ENCODE results near the gene WDR41. TPM values are rescaled to one million over a fixed set of nuclear protein-coding genes. Genes with fewer than 3 reads are reported as not detected.

The WDR41 gene
- total RNA-seq, 4 donors from 2014 or later, result 32.1 to 43.1 (median 39.5) TPM

GRCh38 chr5:77400645-77401044 lies 91.5 kb downstream of the WDR41 start:
- Histone ChIP-seq H3K4me3 (no peak overlapping the region), H3K27me3 (no peaks in the 10 kb centered on the region), H3K4me1 (no peaks in the 10 kb centered on the region), H3K36me3 (no peaks in the 10 kb centered on the region), H3K9me3 (no peaks in the 10 kb centered on the region), H3K27ac (no peak overlapping the region)
- WGBS, result 95% methylated on average over 1 of the region's 1 CpG
- no peak for DNase-seq (ENCODE audit: low spot score in 2 of 2)
- TF ChIP-seq POLR2A (IDR thresholded peaks at IDR 0.05) (no peak), POLR2AphosphoS5 (IDR thresholded peaks at IDR 0.05) (no peak), EP300 (IDR thresholded peaks at IDR 0.05) (no peak)
- TF ChIP-seq, protein P1, sequence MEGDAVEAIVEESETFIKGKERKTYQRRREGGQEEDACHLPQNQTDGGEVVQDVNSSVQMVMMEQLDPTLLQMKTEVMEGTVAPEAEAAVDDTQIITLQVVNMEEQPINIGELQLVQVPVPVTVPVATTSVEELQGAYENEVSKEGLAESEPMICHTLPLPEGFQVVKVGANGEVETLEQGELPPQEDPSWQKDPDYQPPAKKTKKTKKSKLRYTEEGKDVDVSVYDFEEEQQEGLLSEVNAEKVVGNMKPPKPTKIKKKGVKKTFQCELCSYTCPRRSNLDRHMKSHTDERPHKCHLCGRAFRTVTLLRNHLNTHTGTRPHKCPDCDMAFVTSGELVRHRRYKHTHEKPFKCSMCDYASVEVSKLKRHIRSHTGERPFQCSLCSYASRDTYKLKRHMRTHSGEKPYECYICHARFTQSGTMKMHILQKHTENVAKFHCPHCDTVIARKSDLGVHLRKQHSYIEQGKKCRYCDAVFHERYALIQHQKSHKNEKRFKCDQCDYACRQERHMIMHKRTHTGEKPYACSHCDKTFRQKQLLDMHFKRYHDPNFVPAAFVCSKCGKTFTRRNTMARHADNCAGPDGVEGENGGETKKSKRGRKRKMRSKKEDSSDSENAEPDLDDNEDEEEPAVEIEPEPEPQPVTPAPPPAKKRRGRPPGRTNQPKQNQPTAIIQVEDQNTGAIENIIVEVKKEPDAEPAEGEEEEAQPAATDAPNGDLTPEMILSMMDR (IDR thresholded peaks at IDR 0.05), result no peak

DNA sequence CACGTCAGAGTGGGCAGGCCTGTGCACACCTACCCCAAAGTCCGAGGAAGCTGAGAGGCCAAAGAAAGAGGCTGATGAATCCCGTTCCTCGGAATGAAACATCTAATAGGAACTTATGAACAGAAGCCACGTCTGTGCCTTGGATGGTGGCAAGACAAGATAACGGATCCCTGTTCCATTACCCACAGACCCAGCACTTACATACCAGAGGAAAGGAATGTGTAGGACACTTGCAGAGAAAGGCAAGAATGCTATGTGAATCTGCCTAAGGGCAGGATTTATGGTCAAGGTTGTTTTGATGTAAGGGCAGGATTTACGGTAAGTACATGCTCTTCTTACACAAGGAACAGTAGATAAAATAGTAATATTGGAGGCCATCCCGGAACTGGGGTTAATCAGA lies 93.2 kb downstream of the WDR41 start:
- no peak for DNase-seq (ENCODE audit: low spot score in 2 of 2)
- H3K27ac ChIP-seq, result no peak overlapping the region
- no peaks in the 10 kb centered on the region for H3K9me3 ChIP-seq
- H3K36me3 ChIP-seq, result no peaks in the 10 kb centered on the region
- WGBS, result 85% methylated on average over 8 of the region's 8 CpGs
- TF ChIP-seq POLR2AphosphoS5 (IDR thresholded peaks at IDR 0.05), result no peak
- TF ChIP-seq EP300 (IDR thresholded peaks at IDR 0.05), result no peak
- no peak for TF ChIP-seq POLR2A (IDR thresholded peaks at IDR 0.05)
- TF ChIP-seq, protein P1 (IDR thresholded peaks at IDR 0.05), result no peak
- H3K4me3 ChIP-seq, result no peak overlapping the region
- no peaks in the 10 kb centered on the region for H3K4me1 ChIP-seq
- no peaks in the 10 kb centered on the region for H3K27me3 ChIP-seq

- WGBS, result 100% methylated on average over 13 of the region's 13 CpGs
- TF ChIP-seq POLR2AphosphoS5 (IDR thresholded peaks at IDR 0.05) (no peak), EP300 (IDR thresholded peaks at IDR 0.05) (no peak), POLR2A (IDR thresholded peaks at IDR 0.05) (no peak)
- TF ChIP-seq, protein P1 (IDR thresholded peaks at IDR 0.05), result no peak
- Histone ChIP-seq H3K4me3 (no peak overlapping the region), H3K4me1 (no peaks in the 10 kb centered on the region), H3K9me3 (no peaks in the 10 kb centered on the region), H3K27me3 (no peaks in the 10 kb centered on the region), H3K36me3 (no peaks in the 10 kb centered on the region), H3K27ac (no peak overlapping the region)
- no peak for DNase-seq (ENCODE audit: low spot score in 2 of 2)
These were observed 93.7 kb downstream of the WDR41 start for GRCh38 chr5:77398458-77398857.

- Histone ChIP-seq H3K27me3 (no peaks in the 10 kb centered on the region), H3K27ac (no peak overlapping the region), H3K9me3 (no peaks in the 10 kb centered on the region), H3K4me1 (no peaks in the 10 kb centered on the region), H3K4me3 (no peak overlapping the region), H3K36me3 (no peaks in the 10 kb centered on the region)
- WGBS, result 82% methylated on average over 5 of the region's 5 CpGs
- DNase-seq (ENCODE audit: low spot score in 2 of 2), result no peak
- TF ChIP-seq POLR2A (IDR thresholded peaks at IDR 0.05), result no peak
- TF ChIP-seq EP300 (IDR thresholded peaks at IDR 0.05), result no peak
- no peak for TF ChIP-seq POLR2AphosphoS5 (IDR thresholded peaks at IDR 0.05)
- TF ChIP-seq, protein P1 (IDR thresholded peaks at IDR 0.05), result no peak
These were observed 94.3 kb downstream of the WDR41 start for GRCh38 chr5:77397686-77398292.

DNA sequence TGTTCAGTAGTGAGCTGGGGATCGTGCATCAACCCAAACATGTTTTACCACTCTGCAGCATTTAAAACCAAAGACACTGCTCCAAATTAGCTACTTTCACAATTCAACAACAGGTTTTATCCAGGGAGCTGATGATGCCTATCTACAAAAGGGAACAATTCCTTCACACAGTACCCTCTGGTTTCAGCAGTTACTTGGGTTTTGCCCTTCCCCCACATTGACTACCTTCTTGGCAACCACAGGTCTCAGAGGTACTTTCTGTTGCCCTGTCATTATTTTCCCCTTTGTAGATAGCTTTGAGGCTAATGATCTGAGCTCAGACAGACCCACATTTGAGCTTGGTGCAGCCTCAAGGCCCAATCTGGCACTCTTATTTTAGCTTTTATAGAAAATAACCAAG lies 96.1 kb downstream of the WDR41 start:
- no peaks in the 10 kb centered on the region for H3K36me3 ChIP-seq
- H3K27me3 ChIP-seq, result no peaks in the 10 kb centered on the region
- WGBS, result 92% methylated on average over 1 of the region's 1 CpG
- no peak overlapping the region for H3K27ac ChIP-seq
- TF ChIP-seq EP300 (IDR thresholded peaks at IDR 0.05) (no peak), POLR2AphosphoS5 (IDR thresholded peaks at IDR 0.05) (no peak), POLR2A (IDR thresholded peaks at IDR 0.05) (no peak)
- TF ChIP-seq, protein P1 (IDR thresholded peaks at IDR 0.05), result no peak
- H3K4me3 ChIP-seq, result no peak overlapping the region
- DNase-seq (ENCODE audit: low spot score in 2 of 2), result no peak
- H3K4me1 ChIP-seq, result no peaks in the 10 kb centered on the region
- H3K9me3 ChIP-seq, result no peaks in the 10 kb centered on the region

Measured in suprapubic skin (tissue), 4 donors.